A204.1 (cell line): ENCODE measurements around the gene LIPC.

Experiments
- FAIRE-seq: peaks from 2 replicates; lab custom pipeline; 2012; peaks lifted over from hg19 to GRCh38; lab: Jason Lieb, UNC

LIPC gene

GRCh38 chr15:58554758-58555157 is 123.0 kb downstream of the LIPC start:
- FAIRE-seq: no peak

GRCh38 chr15:58555162-58556027 is 123.6 kb downstream of the LIPC start:
- FAIRE-seq: no peak

DNA sequence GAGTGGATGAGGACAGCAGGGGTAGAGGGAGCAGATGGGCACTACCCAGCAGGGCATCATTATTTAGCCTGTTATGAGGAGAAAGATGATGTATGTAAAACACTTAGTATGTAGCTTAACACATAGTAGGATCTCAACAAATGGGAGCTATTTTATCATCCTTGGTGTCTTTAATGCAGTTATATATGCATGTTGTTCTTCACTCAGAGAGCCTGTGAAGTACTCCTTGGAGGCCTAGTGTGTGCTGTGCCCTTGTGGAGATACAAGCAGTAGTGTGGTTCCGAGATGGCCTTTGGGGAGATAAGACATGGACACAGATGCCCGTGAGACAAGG is 124.2 kb downstream of the LIPC start:
- FAIRE-seq: no peak

GRCh38 chr15:58556541-58556940 is 124.8 kb downstream of the LIPC start:
- FAIRE-seq: no peak

DNA sequence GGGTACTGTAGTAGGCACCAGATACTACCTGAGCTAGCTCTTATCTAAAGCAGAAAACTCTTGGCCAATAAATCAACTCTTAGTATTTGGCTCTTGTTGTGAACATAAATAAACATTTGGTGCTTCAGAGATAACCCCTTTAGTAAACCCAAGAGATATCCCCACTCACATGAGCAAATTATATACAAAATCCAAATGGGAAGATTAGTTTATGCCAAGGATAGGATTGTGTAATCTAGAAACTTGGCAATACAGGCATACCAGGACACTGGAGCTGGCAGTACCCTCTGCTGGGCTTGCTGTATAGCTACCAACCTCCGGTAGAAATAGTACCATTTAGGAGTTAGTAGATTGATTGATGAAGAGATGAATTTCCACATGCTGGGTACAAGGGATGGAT is 127.0 kb downstream of the LIPC start:
- FAIRE-seq: no peak

- FAIRE-seq: no peak
Measured at GRCh38 chr15:58559904-58560588, 128.3 kb downstream of the LIPC start.

DNA sequence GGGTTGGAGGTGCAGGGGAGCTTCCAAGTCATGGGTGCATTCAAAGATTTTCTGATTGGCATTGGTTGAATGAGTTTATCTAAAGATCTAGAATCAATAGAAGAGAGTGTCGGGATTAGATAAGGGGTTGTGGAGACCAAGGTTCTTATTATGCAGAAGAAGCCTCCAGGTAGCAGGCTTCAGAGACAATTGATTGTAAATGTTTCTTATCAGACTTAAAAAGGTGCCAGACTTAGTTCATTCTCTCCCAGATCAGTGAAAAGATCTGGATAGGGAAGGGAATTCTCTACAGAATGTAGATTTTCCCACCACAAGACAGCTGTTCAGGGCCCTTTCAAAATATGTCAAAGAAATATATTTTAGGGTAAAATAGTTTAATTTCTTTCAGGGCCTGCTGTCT is 129.5 kb downstream of the LIPC start:
- FAIRE-seq: no peak

GRCh38 chr15:58562135-58562534 is 130.3 kb downstream of the LIPC start:
- no peak for FAIRE-seq

- no peak for FAIRE-seq
Measured at GRCh38 chr15:58564981-58565380, 133.2 kb downstream of the LIPC start.

- no peak for FAIRE-seq
Measured at GRCh38 chr15:58565619-58566018, 133.8 kb downstream of the LIPC start.

GRCh38 chr15:58566029-58566428 is 134.2 kb downstream of the LIPC start:
- no peak for FAIRE-seq

DNA sequence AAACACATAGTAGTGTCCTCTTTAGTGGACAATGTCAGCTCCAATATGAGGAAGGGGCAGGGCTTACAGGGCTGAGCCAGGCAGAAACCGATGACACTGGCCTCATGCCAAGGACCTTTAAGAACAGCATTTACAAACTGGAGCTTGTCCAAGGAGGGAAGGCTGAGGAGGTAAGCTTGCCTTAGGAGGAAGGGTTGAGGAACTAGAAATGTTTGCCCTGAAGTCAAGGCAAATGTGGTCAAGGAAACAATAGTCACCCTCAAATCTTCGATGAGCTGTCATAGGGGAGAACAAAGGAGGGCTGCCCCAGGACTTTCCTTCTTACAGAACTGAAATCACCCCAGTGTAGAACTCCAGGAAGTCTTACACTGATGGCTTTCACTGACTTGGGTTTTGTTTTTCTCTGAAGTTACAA is 136.4 kb downstream of the LIPC start:
- no peak for FAIRE-seq

DNA sequence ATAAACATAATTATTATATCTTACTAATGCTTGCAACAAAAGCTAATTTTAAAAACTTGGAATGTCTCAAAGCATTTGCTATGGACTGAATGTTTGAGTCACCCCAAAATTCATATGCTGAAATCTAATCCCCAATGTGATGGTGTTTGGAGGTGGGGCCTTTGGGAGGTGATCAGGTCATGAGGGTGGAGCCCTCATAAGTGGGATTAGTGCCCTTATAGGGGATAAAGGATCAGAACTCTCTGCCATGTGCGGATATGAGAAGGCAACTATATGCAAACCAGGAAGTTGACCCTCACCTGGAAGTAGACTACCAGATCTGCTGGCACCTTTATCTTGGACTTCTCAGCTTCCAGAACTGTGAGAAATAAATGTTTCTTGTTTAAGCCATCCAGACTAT is 137.7 kb downstream of the LIPC start:
- FAIRE-seq: no peak

- FAIRE-seq: no peak
Measured at GRCh38 chr15:58571491-58571890, 139.7 kb downstream of the LIPC start.

GRCh38 chr15:58572521-58572920 is 140.7 kb downstream of the LIPC start:
- FAIRE-seq: no peak

DNA sequence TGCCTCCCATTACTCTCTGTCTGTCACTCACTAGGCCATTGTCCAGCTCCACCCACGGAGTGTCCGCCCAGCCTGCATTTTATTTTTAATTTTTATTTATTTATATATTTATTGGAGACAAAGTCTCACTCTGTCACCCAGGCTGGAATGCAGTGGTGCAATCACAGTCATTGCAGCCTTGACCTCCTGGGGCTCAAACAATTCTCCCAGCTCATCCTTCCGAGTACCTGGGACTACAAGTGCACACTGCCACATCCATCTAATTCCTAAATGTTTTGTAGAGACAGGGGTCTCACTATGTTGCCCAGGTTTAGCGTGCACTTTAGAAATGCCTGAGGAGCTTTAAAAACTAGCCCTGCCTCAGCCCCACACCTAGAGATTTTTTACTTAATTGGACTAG is 141.5 kb downstream of the LIPC start:
- FAIRE-seq: no peak

DNA sequence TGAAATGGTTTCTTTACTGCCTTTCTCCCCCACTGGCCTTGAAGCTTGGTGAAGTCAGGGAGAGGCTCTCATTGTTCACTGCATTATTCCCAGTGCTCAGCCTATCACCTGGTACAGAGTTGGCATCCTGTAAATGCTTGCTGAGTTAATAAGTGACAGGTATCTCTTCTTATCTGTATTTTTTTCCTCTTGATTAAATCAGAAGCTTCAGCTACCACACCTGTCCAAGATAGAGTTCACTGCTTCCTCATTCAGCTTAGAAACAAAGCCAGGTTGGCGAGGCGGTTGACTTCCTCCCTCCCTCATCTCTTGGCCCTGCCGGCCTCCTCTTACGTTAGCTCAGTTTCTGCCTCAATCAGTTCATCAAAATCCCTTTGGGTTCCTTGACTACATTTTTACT is 142.8 kb downstream of the LIPC start:
- FAIRE-seq: no peak

- FAIRE-seq: no peak
Measured at GRCh38 chr15:58575045-58575786, 143.4 kb downstream of the LIPC start.

GRCh38 chr15:58576657-58577056 is 144.9 kb downstream of the LIPC start:
- FAIRE-seq: no peak

- FAIRE-seq: no peak
Measured at GRCh38 chr15:58582160-58582559, 150.4 kb downstream of the LIPC start.

DNA sequence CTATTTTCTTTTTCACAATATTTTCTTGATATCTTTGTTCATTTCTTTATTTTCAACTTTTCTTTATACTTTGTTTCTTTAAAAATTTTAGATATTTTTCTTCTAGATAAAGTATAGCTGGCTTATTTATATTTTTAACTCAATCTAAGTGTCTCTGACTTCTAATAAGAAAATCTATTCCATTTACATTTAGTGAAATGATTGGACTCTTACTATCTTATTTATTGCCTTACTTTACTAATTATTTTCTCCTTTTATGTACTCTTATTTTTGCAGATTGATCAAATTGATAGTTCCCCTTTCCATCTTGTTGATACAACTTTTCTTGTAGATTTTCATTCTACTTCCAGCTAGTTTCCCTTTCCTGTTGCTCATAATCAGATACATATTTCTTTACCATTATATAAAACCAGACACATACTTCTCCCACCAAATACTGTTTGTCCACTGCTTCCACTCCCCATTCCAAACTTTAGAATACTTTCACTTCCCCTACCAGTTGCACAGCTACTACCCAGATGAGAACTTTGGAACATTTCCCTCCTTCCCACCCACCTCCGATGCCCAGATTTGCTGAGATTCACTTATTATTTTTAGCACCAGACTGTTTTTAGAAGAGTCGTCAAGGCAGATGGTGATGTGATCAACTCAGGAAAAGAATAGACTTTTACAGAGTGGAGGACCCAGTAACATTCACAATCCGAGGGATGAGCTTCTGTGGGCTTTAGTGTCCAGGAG is 151.5 kb downstream of the LIPC start:
- FAIRE-seq: peak; percentile 44

- no peak for FAIRE-seq
Measured at GRCh38 chr15:58584789-58585461, 153.1 kb downstream of the LIPC start.
